Activated naive CD4-positive, alpha-beta T cell treated with anti-CD3 and anti-CD28 coated beads, Interleukin-2, amount 50 U/mL, for 24 hours (primary cell): Measurements from ENCODE around the gene MAPK8IP1.

ENCODE experiments used
- H3K27ac Mint-ChIP-seq: one replicate; pipeline ENCODE4 v1.8.0; 2021; ENCODE audit warnings: mild to moderate bottlenecking, mixed read lengths
- H3K27me3 Mint-ChIP-seq: one replicate; pipeline ENCODE4 v1.8.0; 2021; ENCODE audit warnings: mixed read lengths
- H3K36me3 Mint-ChIP-seq: one replicate; pipeline ENCODE4 v1.8.0; 2021; ENCODE audit warnings: mixed read lengths
- H3K4me1 Mint-ChIP-seq: one replicate; pipeline ENCODE4 v1.8.0; 2021; ENCODE audit warnings: mixed read lengths
- H3K4me3 Mint-ChIP-seq: one replicate; pipeline ENCODE4 v1.8.0; 2021; ENCODE audit warnings: mild to moderate bottlenecking, mixed read lengths
- H3K9me3 Mint-ChIP-seq: one replicate; pipeline ENCODE4 v1.8.0; 2021; ENCODE audit warnings: mixed read lengths

Gene MAPK8IP1

GRCh38 chr11:45931739-45932138, 46.3 kb downstream of the MAPK8IP1 start:
- Mint-ChIP-seq H3K27me3 (no peaks in the 10 kb centered on the region), H3K4me3 (no peak overlapping the region), H3K27ac (no peak overlapping the region), H3K4me1 (peaks cover 20% of the 10 kb centered on the region), H3K36me3 (peaks cover 1% of the 10 kb centered on the region), H3K9me3 (no peaks in the 10 kb centered on the region)

GRCh38 chr11:45932217-45932616, 46.8 kb downstream of the MAPK8IP1 start:
- peaks cover 3% of the 10 kb centered on the region for H3K36me3 Mint-ChIP-seq
- no peak overlapping the region for H3K4me3 Mint-ChIP-seq
- H3K9me3 Mint-ChIP-seq = no peaks in the 10 kb centered on the region
- H3K27me3 Mint-ChIP-seq = no peaks in the 10 kb centered on the region
- H3K4me1 Mint-ChIP-seq = peaks cover 20% of the 10 kb centered on the region
- H3K27ac Mint-ChIP-seq = no peak overlapping the region

GRCh38 chr11:45933131-45933831, 47.8 kb downstream of the MAPK8IP1 start:
- Mint-ChIP-seq H3K9me3 (no peaks in the 10 kb centered on the region), H3K27me3 (no peaks in the 10 kb centered on the region), H3K27ac (no peak overlapping the region), H3K4me1 (peaks cover 20% of the 10 kb centered on the region), H3K4me3 (no peak overlapping the region), H3K36me3 (peaks cover 3% of the 10 kb centered on the region)

- H3K27ac Mint-ChIP-seq = no peak overlapping the region
Observed at GRCh38 chr11:45933846-45934579, 48.6 kb downstream of the MAPK8IP1 start.

GRCh38 chr11:45934580-45935318, 49.3 kb downstream of the MAPK8IP1 start:
- Mint-ChIP-seq H3K4me1 (peaks cover 19% of the 10 kb centered on the region), H3K27me3 (no peaks in the 10 kb centered on the region), H3K4me3 (no peak overlapping the region), H3K27ac (no peak overlapping the region), H3K9me3 (no peaks in the 10 kb centered on the region), H3K36me3 (peaks cover 3% of the 10 kb centered on the region)

More at GRCh38 chr11:45933846-45934579, 48.6 kb downstream of the MAPK8IP1 start:
- Mint-ChIP-seq H3K4me3 (no peak overlapping the region), H3K9me3 (no peaks in the 10 kb centered on the region), H3K36me3 (peaks cover 3% of the 10 kb centered on the region), H3K4me1 (peaks cover 20% of the 10 kb centered on the region), H3K27me3 (no peaks in the 10 kb centered on the region)

- no peak overlapping the region for H3K27ac Mint-ChIP-seq
Observed at GRCh38 chr11:45935349-45936064, 50.1 kb downstream of the MAPK8IP1 start.

GRCh38 chr11:45936511-45937054, 51.1 kb downstream of the MAPK8IP1 start:
- Mint-ChIP-seq H3K4me3 (no peak overlapping the region), H3K4me1 (peaks cover under 1% of the 10 kb centered on the region), H3K36me3 (peaks cover 5% of the 10 kb centered on the region), H3K27me3 (no peaks in the 10 kb centered on the region), H3K27ac (no peak overlapping the region), H3K9me3 (no peaks in the 10 kb centered on the region)

More at GRCh38 chr11:45935349-45936064, 50.1 kb downstream of the MAPK8IP1 start:
- H3K27me3 Mint-ChIP-seq = no peaks in the 10 kb centered on the region
- no peaks in the 10 kb centered on the region for H3K9me3 Mint-ChIP-seq
- peaks cover 4% of the 10 kb centered on the region for H3K36me3 Mint-ChIP-seq
- peaks cover 11% of the 10 kb centered on the region for H3K4me1 Mint-ChIP-seq
- H3K4me3 Mint-ChIP-seq = no peak overlapping the region

- Mint-ChIP-seq H3K27me3 (no peaks in the 10 kb centered on the region), H3K4me3 (no peak overlapping the region), H3K4me1 (no peaks in the 10 kb centered on the region), H3K27ac (no peak overlapping the region), H3K9me3 (no peaks in the 10 kb centered on the region), H3K36me3 (peaks cover 5% of the 10 kb centered on the region)
Observed at GRCh38 chr11:45937916-45938315, 52.5 kb downstream of the MAPK8IP1 start.

- Mint-ChIP-seq H3K4me3 (no peak overlapping the region), H3K36me3 (peaks cover 8% of the 10 kb centered on the region), H3K4me1 (no peaks in the 10 kb centered on the region), H3K9me3 (no peaks in the 10 kb centered on the region), H3K27ac (no peak overlapping the region), H3K27me3 (no peaks in the 10 kb centered on the region)
Observed at GRCh38 chr11:45939836-45940235, 54.4 kb downstream of the MAPK8IP1 start.

- no peaks in the 10 kb centered on the region for H3K27me3 Mint-ChIP-seq
- H3K9me3 Mint-ChIP-seq = no peaks in the 10 kb centered on the region
- H3K4me1 Mint-ChIP-seq = no peaks in the 10 kb centered on the region
- no peak overlapping the region for H3K4me3 Mint-ChIP-seq
- peaks cover 14% of the 10 kb centered on the region for H3K36me3 Mint-ChIP-seq
- no peak overlapping the region for H3K27ac Mint-ChIP-seq
Observed at GRCh38 chr11:45941285-45941684, 55.8 kb downstream of the MAPK8IP1 start.

- H3K4me1 Mint-ChIP-seq = no peaks in the 10 kb centered on the region
- no peaks in the 10 kb centered on the region for H3K9me3 Mint-ChIP-seq
- H3K27ac Mint-ChIP-seq = no peak overlapping the region
- H3K27me3 Mint-ChIP-seq = no peaks in the 10 kb centered on the region
- peaks cover 12% of the 10 kb centered on the region for H3K36me3 Mint-ChIP-seq
- H3K4me3 Mint-ChIP-seq = no peak overlapping the region
Observed at GRCh38 chr11:45942381-45942780, 56.9 kb downstream of the MAPK8IP1 start.

GRCh38 chr11:45945397-45945999, 60.0 kb downstream of the MAPK8IP1 start:
- Mint-ChIP-seq H3K27me3 (no peaks in the 10 kb centered on the region), H3K4me3 (no peak overlapping the region), H3K9me3 (no peaks in the 10 kb centered on the region), H3K4me1 (no peaks in the 10 kb centered on the region), H3K27ac (no peak overlapping the region), H3K36me3 (peaks cover 16% of the 10 kb centered on the region)

GRCh38 chr11:45947885-45948284, 62.4 kb downstream of the MAPK8IP1 start:
- Mint-ChIP-seq H3K27me3 (no peaks in the 10 kb centered on the region), H3K36me3 (peaks cover 14% of the 10 kb centered on the region), H3K9me3 (no peaks in the 10 kb centered on the region), H3K4me3 (no peak overlapping the region), H3K27ac (peak overlapping the region; percentile 35), H3K4me1 (no peaks in the 10 kb centered on the region)

- no peaks in the 10 kb centered on the region for H3K9me3 Mint-ChIP-seq
- H3K36me3 Mint-ChIP-seq = peaks cover 14% of the 10 kb centered on the region
- no peaks in the 10 kb centered on the region for H3K27me3 Mint-ChIP-seq
- no peak overlapping the region for H3K27ac Mint-ChIP-seq
- H3K4me3 Mint-ChIP-seq = no peak overlapping the region
- H3K4me1 Mint-ChIP-seq = no peaks in the 10 kb centered on the region
Observed at GRCh38 chr11:45948356-45948755, 62.9 kb downstream of the MAPK8IP1 start.

GRCh38 chr11:45949992-45950407, 64.5 kb downstream of the MAPK8IP1 start:
- H3K4me1 Mint-ChIP-seq = no peaks in the 10 kb centered on the region
- peaks cover 11% of the 10 kb centered on the region for H3K36me3 Mint-ChIP-seq
- no peak overlapping the region for H3K4me3 Mint-ChIP-seq
- no peak overlapping the region for H3K27ac Mint-ChIP-seq
- no peaks in the 10 kb centered on the region for H3K27me3 Mint-ChIP-seq
- H3K9me3 Mint-ChIP-seq = no peaks in the 10 kb centered on the region
